Esophagus squamous epithelium (tissue), 5 donors: Measurements from ENCODE around the gene CACUL1. TPM values are rescaled to one million over a fixed set of nuclear protein-coding genes. Genes with fewer than 3 reads are reported as not detected.

Experiments used
- DNase-seq: peaks from one replicate; lab custom pipeline; 2025; lab: John Stamatoyannopoulos, UW
- H3K27ac ChIP-seq, 4 donors: fragments of 200-600 bp; sonication (generic); one replicate each; pipeline ENCODE4 v1.5.1; 2016 to 2019; ENCODE audit warnings: mild to moderate bottlenecking in 1 of 4
- H3K27me3 ChIP-seq, 4 donors: fragments of 200-600 bp; sonication (generic); 1 replicate in 3 of 4; 2 replicates in 1 of 4; pipeline versions ENCODE4 v1.5.1 to v1.6.0; 2017 to 2021; ENCODE audit warnings: antibody characterized with exemption in 1 of 4
- H3K36me3 ChIP-seq, 3 donors: fragments of 200-600 bp; sonication (generic); one replicate each; pipeline ENCODE4 v1.5.1; 2016 to 2019
- H3K4me1 ChIP-seq, 3 donors: fragments of 200-600 bp; sonication (generic); one replicate each; pipeline ENCODE4 v1.5.1; 2017 to 2019
- H3K4me3 ChIP-seq, 4 donors: fragments of 200-600 bp; sonication (generic); 1 replicate in 3 of 4; 2 replicates in 1 of 4; pipeline ENCODE4 v1.5.1; 2016 to 2019; ENCODE audit warnings: mild to moderate bottlenecking in 2 of 4, moderate library complexity in 1 of 4
- H3K9me3 ChIP-seq, 3 donors: fragments of 200-600 bp; sonication (generic); one replicate each; pipeline ENCODE4 v1.5.1; 2016 to 2019
- POLR2A ChIP-seq, 4 donors: fragments of 450-650 bp; IDR thresholded peaks; one replicate each; pipeline ENCODE4 v1.6.1; 2017; ENCODE audit warnings: antibody characterized with exemption in 4 of 4, mild to moderate bottlenecking in 4 of 4, moderate library complexity in 3 of 4
- WGBS, 2 donors: methylation state at CpG; one replicate each; pipeline ENCODE4 v1.1.5; 2018; 5-methylcytosine and 5-hydroxymethylcytosine counted together
- intact Hi-C: fragments of 100-400 bp; cut with DNase I; formaldehyde crosslinking; loops from one replicate; pipeline ENCODE4 v1.15.0; 2022
- total RNA-seq, 4 donors: library from RNA; depleted of rRNA; stranded (reverse); fragments of >200 nt; gene quantifications; one replicate each; pipeline ENCODE4 v1.1.0, GENCODE V29; 2016
- TF ChIP-seq, protein P1 (sequence below), 6 experiments: fragments of 450-650 bp in 4 of 6; fragments of 200-600 bp in 2 of 6; sonication (generic) in 2 of 6; IDR thresholded peaks; one replicate each; pipeline ENCODE4 v1.5.1; 2016 to 2019; ENCODE audit warnings: antibody characterized with exemption in 6 of 6, mild to moderate bottlenecking in 4 of 6, moderate library complexity in 4 of 6
- donor health status: DM: yes; HTN: yes; CAD: no.

The CACUL1 gene
- total RNA-seq, 4 donors from 2014 or later: 23.7 to 36.6 (median 31.4) TPM

DNA sequence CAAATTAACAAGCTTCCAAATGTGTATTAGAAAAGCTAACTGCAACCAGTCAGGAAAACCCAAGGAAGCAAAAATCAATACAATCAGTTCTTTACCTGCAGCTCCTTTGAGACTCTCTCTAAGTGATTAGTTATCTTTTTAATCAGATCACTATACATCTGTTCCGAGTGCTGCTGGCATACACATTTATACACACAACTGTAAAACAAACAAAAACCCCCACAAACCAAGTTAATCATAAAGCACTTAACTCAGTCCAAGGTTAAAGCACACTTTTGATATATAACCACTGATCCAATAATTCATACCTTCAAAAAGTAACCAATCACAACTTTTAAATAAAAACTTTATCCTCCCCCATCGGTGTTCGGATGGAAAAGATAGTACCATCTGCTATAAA, 25.6 kb downstream of the CACUL1 start:
- 71 to 80% methylated on average over 3 of the region's 3 CpGs for WGBS, 2 donors
- no peak overlapping the region for H3K4me3 ChIP-seq
- no peaks in the 10 kb centered on the region for H3K9me3 ChIP-seq
- H3K27ac ChIP-seq: peak overlapping the region in 3 of 4 donors; percentile 2 to 62 (median 34)
- H3K27me3 ChIP-seq: no peaks in the 10 kb centered on the region
- TF ChIP-seq, protein P1, sequence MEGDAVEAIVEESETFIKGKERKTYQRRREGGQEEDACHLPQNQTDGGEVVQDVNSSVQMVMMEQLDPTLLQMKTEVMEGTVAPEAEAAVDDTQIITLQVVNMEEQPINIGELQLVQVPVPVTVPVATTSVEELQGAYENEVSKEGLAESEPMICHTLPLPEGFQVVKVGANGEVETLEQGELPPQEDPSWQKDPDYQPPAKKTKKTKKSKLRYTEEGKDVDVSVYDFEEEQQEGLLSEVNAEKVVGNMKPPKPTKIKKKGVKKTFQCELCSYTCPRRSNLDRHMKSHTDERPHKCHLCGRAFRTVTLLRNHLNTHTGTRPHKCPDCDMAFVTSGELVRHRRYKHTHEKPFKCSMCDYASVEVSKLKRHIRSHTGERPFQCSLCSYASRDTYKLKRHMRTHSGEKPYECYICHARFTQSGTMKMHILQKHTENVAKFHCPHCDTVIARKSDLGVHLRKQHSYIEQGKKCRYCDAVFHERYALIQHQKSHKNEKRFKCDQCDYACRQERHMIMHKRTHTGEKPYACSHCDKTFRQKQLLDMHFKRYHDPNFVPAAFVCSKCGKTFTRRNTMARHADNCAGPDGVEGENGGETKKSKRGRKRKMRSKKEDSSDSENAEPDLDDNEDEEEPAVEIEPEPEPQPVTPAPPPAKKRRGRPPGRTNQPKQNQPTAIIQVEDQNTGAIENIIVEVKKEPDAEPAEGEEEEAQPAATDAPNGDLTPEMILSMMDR (IDR thresholded peaks at IDR 0.05): no peak
- TF ChIP-seq POLR2A (IDR thresholded peaks at IDR 0.05): no peak
- peaks cover 0 to 6% (median 0%) of the 10 kb centered on the region in 3 donors for H3K36me3 ChIP-seq
- intact Hi-C loops: no loop called here
- peaks cover 9 to 57% (median 12%) of the 10 kb centered on the region in 3 donors for H3K4me1 ChIP-seq
- DNase-seq: no peak

DNA sequence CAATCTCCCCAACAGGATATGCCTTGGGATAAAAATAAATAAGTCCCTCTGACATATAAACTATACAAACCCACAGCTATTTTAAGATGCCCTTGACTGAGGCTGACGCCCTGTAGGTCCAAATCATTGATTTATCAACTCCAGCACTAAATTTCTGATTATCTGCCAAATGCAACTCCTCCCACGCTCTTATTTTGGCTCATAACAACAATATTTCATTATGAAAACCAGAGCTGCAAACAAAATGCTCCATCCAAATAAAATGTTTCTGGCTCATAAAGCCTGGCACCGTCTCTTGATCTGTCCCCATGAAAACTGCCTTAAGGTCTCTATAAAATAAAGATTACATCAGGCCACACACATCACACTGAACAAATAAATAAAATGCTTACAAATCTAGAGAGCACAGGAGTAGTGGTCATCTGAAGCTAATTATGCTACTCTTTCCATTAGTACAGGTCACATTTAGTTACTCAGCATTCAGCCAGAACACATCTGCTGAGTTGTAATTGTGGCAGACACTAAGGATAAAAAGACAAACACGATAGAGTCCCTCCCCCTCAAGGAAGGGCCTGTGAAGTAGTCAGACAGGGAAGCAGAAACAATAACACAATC, 28.8 kb downstream of the CACUL1 start:
- H3K27ac ChIP-seq: peak overlapping the region; percentile 4 to 51 (median 18)
- no peaks in the 10 kb centered on the region for H3K27me3 ChIP-seq
- H3K4me1 ChIP-seq: peaks cover 4 to 28% (median 7%) of the 10 kb centered on the region in 3 donors
- no peaks in the 10 kb centered on the region for H3K9me3 ChIP-seq
- WGBS, 2 donors: 35 to 45% methylated on average over 4 of the region's 4 CpGs
- H3K4me3 ChIP-seq: no peak overlapping the region
- intact Hi-C loops: no loop called here
- no peak for DNase-seq
- H3K36me3 ChIP-seq: peaks cover 0 to 11% (median 0%) of the 10 kb centered on the region in 3 donors
- TF ChIP-seq POLR2A (IDR thresholded peaks at IDR 0.05): no peak
- TF ChIP-seq, protein P1 (IDR thresholded peaks at IDR 0.05): no peak

DNA sequence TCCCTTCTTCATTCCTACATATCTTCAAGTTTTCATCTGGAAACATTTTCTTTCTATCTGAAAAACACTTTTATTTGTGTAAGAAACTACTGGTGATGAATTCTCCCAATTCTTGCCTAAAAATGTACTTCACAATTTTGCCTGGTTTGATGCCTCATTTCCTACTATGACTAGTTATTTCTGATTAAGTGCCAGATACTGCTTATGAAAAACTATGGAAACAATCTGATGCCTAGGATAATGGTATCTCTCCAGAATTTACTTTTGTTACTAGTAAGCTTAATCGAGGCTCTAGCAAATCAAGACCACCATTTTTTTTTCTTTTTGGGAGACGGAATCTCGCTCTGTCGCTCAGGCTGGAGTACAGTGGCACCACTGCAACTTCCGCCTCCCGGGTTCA, 31.3 kb downstream of the CACUL1 start:
- H3K36me3 ChIP-seq: peaks cover 0 to 8% (median 0%) of the 10 kb centered on the region in 3 donors
- no peak overlapping the region for H3K27ac ChIP-seq
- no peaks in the 10 kb centered on the region for H3K27me3 ChIP-seq
- TF ChIP-seq, protein P1 (IDR thresholded peaks at IDR 0.05): no peak
- no peak for TF ChIP-seq POLR2A (IDR thresholded peaks at IDR 0.05)
- H3K9me3 ChIP-seq: no peaks in the 10 kb centered on the region
- H3K4me1 ChIP-seq: peaks cover 0 to 18% (median 3%) of the 10 kb centered on the region in 3 donors
- intact Hi-C loops: loop anchor here (5.0 kb wide), 1 partner anchor 156 kb away; no protein-coding TSS in a partner anchor
- DNase-seq: no peak
- WGBS, 2 donors: 85 to 98% methylated on average over 6 of the region's 6 CpGs
- no peak overlapping the region for H3K4me3 ChIP-seq

DNA sequence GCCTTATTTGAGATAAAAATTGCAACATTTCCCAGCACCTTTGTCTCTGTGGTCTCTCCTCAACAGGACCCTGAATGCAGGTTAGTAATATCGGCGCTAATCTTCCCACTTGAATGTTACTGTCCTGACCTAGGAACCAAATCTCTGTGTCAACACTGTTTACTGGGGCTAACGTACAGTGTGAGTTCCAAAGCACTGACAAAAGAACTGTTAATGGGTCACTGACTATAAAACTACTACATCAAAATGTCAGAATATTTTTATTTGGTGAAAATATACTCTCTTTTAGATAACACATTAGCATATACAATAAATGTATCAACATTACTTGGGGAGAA, 33.3 kb downstream of the CACUL1 start:
- intact Hi-C loops: loop anchor here (5.0 kb wide), 1 partner anchor 154 kb away; no protein-coding TSS in a partner anchor
- no peak overlapping the region for H3K27ac ChIP-seq

More for the DNA sequence above, 33.3 kb downstream of the CACUL1 start:
- Histone ChIP-seq H3K9me3 (no peaks in the 10 kb centered on the region), H3K4me3 (no peak overlapping the region), H3K36me3 (peaks cover 0 to 12% (median 0%) of the 10 kb centered on the region in 3 donors), H3K4me1 (peaks cover 0 to 14% (median 3%) of the 10 kb centered on the region in 3 donors), H3K27me3 (no peaks in the 10 kb centered on the region)
- 64 to 69% methylated on average over 3 of the region's 3 CpGs for WGBS, 2 donors
- TF ChIP-seq, protein P1 (IDR thresholded peaks at IDR 0.05): no peak
- TF ChIP-seq POLR2A (IDR thresholded peaks at IDR 0.05): no peak
- DNase-seq: no peak
